NCI-H1436 treated with DMSO at 0.1 percent for 48 hours (cell line): ENCODE data around the gene ANKFN1.

Source experiments
- DNase-seq: peaks from one replicate; lab custom pipeline; 2025; lab: John Stamatoyannopoulos, UW

ANKFN1 gene

DNA sequence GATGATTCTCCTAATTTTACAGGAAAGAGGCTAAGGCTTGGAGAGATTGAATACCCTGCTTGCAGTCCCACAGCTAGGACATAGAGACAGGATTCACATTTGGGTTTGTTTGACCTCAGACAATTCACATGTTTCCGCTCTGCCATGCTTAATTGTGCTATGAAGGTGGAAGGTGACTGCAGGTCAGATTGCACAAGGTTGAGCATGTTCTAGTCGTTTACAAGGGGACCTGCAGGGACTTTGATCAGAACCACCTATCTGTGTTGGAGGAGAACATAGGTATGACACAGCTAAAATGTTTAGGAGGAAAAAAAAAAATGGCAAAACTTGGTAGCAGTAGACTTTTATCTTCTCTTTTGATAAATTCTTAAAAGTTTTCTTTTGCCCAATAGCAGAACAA lies 4.9 kb upstream of the ANKFN1 start:
- no peak for DNase-seq

DNA sequence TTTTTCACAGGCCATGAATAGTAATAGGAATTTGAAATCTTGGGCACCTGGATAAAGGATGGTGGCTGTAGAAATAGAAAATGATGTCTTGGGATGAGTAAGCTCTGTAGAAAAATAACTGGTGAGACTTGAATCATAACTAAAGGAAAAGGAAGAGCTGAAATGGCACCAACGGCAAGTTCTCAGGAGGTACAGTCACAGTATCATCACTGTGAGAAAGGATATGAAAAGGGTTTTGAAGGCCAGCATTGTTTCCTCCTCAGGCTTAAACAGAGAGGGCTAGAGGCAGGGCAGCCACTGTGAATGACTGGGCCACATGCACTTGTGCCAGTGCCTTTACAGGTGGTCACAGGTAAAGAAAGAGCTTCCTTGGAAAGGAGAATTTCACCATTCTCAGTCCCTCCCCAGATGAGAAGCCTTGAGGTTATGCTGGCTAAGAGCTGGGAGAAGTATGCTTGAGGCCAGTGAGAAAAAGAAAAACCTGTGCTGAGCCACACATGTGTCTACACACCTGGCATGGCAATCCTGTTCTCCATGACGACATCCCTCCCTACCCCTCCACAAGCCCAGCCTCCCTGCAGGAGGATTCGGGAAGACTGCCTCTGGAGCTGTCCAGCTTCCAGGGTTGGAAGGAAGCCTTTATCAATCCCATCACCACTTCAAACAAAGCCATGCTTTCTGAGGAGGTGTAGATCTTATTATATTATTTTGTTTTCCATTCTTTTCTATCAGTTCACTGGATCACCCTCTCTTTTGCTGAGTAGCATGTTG lies 3.8 kb upstream of the ANKFN1 start:
- no peak for DNase-seq

DNA sequence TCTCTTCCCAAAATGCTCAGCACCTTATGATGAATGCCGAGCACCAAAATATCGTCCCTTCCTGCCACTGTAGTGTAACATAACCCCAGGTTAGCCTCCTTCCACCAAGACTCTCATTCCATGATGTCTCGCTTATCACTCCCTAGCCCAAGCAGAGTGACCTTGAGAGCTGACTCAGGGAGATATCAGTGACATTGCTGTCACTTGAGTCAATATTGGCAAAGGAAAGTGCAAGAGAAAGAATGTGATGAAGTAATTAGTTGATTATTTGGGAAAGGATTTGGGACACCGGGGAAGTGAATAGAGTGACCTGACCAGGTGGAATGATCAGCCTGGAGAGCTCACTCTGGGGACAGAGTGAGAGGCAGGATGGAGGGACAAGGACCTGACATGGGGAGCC lies 2.6 kb upstream of the ANKFN1 start:
- no peak for DNase-seq

DNA sequence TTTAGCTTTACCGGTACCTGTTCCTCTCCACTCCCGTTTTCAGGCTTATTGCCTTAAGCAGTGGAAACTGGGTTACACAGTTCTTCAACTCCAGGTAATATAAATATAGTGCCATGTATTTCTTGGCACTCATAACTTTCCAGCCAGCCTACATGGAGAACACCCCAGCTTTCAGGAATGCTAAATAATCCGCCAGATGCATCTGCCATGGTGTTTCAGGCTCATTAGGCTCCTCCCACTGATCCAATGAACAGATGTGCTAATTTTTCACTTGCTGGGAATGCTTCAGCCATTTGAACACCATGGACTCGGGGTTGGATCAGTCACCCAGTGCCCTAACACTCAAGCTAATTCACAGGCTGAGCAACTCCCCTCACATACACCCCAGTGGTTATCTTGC lies 4.6 kb downstream of the ANKFN1 start:
- DNase-seq = no peak

DNA sequence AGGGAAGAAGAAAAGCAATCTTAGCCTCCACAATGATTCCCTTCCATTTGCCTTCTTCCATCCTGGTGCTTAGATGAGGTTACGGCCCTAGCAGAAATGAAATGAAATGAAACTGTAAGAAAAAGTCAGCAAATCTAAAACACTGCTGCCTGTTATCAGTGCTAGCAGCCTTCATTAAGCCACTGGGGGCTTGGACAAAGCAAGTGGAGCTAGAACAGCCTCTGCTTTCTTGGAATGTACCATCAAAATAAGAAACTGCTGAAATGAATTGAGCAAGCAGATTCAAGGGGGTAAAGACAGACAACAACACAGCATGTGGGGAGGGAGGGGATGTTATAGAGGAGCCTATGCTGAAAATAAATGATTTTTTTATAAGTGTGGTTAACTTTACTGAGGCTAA lies 5.1 kb downstream of the ANKFN1 start:
- no peak for DNase-seq

DNA sequence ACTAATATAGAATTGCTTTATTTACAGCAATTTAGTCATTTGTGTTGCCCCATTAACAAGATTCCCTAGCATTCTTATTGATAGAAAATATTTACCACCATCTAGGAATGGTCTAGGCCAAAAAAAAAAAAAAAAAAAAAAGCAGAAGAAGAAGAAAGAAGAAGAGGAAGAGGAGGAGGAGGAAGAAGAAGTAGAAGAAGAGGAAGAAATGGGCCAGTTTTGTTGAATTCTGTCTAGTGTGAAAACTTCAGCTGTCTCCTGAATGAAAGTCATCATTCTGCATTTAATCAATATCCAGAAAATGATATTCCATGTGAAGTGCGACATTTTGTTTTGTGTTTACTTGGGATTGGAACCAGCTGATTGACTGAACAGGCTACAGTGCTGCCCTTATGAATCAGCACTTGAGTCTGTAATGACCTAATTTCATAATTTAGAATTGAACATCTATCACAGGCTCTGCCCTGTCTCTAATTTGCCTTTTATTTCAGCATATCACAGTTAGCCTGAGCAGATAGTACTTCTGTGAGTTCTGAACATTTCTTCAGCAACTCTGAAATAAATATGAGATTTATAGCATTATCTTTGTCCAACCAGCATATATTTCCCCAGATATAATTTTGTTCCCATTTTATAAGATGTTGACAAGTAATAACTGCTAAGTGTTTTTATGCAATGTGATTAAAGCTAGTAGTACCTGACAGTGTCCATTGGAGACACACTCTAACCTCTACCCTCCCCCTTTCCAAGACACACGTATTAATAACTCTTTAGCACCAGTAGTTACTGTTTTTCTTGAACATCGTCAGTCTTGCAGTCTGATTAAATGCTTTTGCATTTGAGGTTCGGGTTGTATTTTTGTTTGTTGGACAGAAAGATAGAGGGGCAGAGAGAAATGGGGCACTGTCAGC lies 5.9 kb downstream of the ANKFN1 start:
- DNase-seq = no peak

DNA sequence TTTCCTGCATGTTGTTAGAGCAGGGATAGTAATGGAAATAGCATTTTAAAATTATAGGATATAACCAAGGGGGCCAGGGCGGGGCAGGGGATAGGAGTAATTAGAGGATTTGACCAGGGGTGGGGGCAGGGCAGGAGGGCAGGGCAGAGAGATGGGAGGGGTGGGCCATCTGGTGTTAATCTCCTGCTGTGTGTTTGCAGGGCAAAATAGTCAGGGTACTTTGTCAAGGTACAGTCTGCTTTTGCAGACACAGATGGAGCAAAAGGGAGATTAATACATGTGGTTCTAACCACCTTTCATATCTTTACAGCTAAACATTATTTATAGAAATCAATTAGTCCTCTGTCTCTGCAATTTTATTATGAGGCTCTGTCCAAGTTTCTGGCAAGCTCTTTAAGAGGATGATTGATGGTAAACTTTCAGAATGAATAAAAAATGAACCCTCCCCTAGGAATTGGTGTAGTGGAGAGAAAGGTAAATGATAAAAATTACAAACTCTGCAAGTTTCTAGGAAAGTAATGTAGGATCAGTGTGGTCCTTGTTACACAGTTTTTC lies 6.6 kb downstream of the ANKFN1 start:
- no peak for DNase-seq

DNA sequence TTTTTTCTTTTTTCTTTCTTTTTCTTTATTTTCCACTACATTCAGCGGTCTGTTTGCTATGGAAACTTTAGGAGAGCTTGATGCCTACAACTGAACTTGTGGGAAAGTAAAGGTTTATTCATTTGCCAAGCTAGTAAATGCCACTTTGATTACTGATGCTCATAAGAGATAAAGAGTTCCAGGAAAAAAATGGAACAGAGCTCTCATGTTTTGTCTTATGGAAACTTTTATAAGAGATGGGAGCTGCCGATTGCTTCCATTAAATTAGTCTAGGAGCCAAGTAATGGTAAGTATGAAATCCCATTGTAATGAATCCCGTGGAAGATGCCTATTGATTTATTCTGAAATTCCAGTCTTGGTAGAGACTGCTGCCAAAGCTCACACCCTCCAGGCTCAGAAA lies 7.1 kb downstream of the ANKFN1 start:
- DNase-seq = no peak

DNA sequence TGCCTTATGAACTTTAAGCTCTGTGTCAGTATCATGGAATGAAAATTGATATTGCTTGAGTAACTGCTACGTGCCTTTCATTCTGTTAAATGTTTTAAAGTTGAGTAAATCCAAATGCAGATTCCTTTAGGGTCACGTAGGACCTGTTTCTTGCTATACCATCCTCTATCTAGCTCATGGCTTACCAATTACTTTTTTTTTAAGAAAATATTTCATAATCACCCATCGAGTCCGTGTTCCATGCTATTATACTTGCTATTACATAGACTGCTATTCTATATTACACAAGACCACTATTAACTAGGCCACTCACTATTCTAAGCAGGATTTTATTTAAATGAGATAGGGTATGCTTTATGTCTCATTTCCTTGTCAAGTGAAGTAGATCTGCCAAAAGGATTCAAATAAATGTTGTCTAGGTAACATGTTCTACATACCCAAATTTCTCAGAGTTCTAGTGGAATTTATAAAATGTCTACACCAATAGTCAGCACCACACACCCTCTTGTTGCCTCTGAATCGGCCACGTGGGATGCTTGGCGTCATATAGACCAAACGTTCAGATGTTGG lies 11.9 kb downstream of the ANKFN1 start:
- no peak for DNase-seq

DNA sequence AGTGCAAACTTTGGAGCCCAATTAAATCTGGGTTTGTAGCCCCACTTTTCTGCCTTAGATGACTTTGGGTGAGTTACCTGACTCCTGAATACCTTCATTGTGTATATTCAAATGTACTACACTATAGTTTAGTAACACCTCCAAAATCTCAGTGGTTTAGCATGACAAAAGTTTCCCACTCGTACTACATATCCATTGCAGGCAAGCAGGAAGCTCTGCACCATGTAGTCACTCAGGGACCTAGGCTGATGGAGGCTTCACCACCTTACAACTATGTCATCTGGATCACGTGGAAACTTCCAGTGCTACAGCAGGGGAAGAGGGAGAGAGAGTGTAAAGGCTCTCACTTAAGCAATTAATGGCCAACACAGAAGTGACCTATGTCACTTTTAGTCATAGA lies 14.2 kb downstream of the ANKFN1 start:
- no peak for DNase-seq

DNA sequence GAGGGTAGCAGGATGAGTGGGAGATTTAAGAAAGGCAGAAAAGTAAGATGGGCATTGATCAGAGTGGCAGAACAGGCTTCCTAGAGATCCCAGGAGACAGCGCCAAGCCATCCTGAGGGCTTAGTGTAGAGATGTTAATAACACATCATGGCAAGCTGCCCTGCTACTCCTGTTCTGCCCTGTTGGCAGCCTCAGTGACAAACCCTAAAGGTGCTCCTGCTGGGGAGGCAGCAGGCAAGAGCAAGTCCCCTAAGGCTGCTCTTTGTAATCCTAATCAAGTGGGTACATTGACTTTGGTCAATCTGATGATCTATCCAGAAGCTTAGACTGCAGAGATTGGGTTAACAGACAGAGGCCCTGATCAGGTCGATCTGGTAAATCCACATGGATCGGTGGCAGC lies 16.3 kb downstream of the ANKFN1 start:
- DNase-seq = no peak

DNA sequence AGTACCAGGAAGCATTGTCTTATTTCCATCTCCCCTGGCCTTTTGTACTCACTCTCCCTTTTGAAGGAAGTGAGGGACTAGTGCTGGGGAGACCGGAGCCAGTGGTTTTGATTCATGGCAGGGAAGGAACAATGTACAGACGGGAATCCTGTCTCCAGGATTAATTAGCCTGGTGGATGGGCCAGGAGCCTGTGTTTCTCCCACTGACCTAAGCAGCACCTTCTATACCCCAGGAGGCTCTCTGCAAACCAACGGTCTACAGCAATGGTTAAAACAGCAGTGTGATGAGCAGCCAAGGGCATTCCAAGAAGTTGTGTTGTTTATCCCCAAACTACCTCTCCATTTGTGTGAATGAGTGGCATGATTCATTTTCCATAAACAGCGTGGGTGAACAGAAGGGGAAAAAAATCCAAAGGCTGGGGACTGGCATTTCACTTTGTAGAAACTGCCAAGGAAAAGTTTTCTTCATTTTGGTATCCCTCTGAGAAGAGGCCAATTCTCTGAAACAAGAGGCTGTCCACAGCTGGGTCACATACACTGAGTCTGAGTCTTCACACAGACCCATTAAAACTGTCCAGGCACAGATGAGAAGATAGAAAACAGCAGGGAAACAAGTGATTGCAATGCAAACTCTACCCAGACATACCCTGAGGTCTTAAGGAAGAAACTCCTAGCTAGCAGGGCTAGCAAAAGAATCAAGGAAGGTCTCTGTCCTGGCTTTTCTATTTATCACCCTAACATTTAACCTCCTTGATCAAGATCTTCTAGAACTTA lies 18.1 kb downstream of the ANKFN1 start:
- DNase-seq = no peak

DNA sequence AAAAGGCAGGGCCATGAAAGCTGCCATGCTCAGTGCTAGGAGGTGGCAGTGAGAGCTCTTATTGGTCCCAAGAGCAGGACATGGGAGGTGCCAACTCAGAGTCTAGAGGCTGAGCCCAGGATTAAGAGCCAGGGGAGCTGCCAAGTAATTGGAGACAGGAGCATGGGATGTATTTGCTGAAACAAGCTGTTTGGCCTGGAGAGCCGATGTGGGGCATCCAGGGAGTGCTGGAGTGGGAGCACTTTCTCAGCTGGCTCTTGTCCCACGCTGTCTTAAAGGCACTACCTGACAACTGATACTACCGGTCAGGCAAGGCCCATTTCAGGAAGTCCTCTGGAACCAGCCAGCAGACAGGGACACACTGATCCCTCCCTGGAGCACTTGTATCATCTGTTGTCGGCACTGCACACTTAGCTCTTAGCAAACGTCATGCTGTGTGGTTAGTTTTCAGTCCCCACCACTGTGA lies 19.3 kb downstream of the ANKFN1 start:
- DNase-seq = no peak

DNA sequence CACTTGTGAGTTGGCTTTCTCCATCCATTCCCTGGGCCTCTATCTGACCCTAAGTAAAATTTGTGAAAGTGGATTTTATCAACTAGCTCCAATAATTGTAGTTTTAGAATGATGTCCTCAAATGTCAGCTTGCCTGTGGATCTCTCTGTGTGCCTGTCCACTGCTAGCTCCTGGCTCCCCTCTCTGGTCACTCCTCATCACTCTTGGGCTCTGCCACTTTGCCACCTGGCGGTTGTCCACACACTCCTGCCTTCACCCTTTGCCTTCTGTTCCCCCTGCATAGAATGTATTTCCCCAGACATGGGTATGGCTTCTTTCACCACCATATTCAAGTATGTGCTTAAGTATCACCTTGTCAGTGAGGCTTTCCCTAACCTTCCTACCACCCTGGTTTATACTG lies 19.8 kb downstream of the ANKFN1 start:
- no peak for DNase-seq

DNA sequence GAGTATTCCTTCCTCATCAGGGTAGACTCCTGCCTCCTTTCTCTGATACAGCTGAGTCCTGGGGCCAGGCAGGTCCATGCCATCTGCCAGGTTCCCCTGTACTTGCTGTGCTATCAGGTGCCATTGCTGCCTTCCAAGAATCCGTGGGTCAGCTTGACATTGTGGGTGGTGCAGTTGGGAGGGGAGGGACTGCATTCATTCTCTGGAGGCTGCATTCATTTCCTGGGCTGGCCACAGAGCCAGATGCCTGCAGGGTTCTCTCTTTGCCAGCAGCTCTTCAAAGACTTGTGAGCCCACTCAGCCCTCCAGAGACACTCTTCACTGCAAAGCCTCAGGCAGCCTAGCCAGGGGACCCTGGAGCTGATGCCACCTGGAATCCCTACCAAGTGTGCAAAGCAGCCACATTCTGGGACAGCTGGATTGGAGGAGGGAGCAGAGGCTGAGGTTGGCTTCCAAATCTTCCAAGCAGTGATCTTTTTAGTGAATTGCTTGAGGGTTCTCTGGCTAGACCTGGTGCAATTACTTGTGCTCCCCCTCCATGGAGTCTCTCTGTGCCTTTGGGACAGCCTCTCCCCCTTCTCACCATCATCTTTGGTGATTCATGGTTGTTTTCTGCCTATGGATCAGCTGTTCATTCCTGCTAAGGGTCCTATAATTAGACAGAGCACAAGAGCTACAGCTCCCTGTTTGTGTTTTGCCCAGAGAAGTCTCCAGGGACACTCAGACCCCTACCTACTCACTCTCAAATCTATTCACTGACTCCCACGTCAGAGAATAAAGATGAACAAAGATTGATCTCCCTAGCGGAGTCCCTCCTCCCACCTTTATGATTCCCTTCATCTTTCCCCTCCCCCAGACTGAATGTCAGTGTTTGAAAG lies 20.9 kb downstream of the ANKFN1 start:
- no peak for DNase-seq

DNA sequence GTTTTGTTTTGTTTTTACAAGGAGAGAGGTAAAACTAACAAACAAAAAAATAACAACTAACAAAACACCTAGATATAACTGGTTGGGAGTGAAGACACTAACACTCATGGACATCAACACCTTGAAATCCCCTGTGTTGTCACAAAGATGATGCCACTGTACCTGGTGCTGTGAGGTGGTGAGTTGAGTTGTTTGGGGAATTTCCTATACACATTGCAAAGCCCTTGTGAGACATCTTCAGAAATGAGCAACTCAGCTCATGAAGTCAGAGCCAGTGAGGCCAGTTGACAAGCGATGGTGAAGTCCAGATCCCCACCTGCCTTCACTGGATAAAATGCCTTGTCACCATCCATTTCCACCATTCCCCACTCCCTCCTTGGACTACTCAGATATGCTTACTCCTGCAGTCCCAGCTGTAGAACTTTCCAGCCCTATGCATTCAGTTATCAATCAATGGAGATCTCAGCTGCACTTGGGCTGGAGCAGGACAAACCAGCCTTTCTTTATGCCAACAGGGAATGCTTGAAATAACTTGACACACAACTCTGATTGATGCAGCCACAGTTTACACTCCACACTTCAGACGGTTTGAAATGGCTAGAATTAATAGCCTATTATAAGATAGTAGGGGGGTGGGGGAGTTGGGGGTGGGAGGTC lies 22.2 kb downstream of the ANKFN1 start:
- DNase-seq = no peak

DNA sequence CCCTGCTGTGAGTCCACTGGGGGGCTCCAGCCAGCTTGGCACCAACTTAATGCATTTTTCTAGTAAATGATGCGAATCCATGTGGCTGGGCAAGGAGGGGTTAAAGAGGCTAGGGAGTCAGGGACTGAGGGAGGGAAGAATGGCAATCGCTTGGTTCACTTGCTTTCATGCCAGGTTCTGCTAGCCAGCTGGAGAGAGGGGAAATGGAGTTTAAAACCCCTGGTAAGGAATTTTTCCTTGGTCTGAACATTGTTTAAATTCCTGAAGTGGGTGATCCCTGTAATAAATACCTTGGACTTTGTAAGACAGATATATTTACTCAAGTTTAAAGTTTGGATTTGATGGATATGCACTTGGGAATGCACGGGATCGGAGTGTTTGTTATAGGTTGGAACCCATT lies 22.8 kb downstream of the ANKFN1 start:
- no peak for DNase-seq

DNA sequence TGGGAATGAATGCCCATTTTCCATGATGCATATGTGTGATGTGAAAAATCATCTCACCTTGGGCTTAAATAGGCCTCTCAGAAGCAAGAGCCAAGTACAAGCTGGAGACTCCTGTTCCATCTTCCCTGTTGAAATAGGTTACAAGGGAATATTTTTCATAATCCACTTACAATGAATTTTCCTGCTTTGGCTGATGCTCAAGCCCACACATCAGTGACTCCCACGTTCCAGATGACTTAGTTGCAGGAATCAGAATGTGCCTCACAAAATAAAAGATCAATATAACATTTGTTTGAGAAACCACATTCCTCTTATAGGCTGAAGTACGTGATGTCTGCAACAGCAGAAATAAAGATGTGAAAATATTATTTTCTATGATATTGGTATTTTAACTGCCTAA lies 24.1 kb downstream of the ANKFN1 start:
- DNase-seq = no peak

DNA sequence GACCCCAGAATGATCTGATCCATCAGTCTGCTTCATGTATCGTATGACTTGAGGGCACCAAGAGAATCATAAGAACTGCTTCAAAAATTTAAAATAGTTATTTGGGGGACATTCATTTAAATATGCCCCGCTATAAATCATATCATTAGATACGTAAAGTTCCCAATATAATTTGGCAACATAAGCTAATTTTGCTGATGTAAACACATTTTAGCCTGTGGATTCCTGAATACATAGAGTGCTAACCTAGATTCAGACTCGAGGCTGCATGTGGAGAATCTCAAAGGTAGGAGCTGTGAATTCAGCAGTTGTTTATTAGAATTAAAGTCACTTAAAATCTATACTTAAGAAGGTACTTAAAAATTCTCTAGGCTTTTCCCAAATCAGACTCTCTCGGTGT lies 24.9 kb downstream of the ANKFN1 start:
- no peak for DNase-seq

DNA sequence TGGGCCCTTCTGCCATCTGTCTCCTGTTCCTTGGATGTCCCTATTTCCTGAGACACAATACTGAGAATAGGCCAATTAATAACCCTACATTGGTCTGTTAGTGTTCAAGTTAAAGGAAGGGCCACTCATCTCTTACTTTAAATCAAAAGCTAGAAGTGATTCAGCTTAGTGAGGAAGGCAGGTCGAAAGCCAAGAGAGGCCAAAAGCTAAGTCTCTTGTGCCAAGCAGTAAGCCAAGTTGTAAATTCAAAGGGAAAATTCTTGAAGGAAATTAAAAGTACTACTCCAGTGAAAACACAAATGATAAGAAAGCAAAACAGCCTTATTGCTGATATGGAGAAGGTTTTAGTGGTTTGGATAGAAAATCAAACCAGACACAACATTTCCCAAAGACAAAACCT lies 28.8 kb downstream of the ANKFN1 start:
- no peak for DNase-seq
